ENCODE measurements around the gene MICAL3. TPM values are rescaled to one million over a fixed set of nuclear protein-coding genes. Genes with fewer than 3 reads are reported as not detected.

Gene MICAL3
- polyA plus RNA-seq, 2 of the 4 experiments (the other 2 are of a cell fraction) = 20.5 to 30.1 TPM

GRCh38 chr22:17907748-17908051 lies 116.7 kb downstream of the MICAL3 start:
- DNase-seq (ENCODE audit: low read depth in 1 of 2, low spot score in 1 of 2) (no peak), ATAC-seq (no peak), FAIRE-seq (no peak)
- ChIA-PET CTCF (interaction anchor here (1.7 kb wide), 1 partner anchor 78 kb away, joined by 4 read pairs; no protein-coding TSS in a partner anchor), POLR2A (no interaction called here)
- H3K4me1 ChIP-seq = peaks cover 34% of the 10 kb centered on the region
- H3K4me2 ChIP-seq = no peak overlapping the region
- WGBS (ENCODE audit: missing lambda C conversion rate) = 88% methylated on average over 9 of the region's 9 CpGs
- H3K9me3 ChIP-seq = no peaks in the 10 kb centered on the region
- H3K27ac ChIP-seq = no peak overlapping the region
- no peak overlapping the region for H3K4me3 ChIP-seq
- TF ChIP-seq CEBPB (IDR thresholded peaks at IDR 0.05) = peak in 1 of 2 experiments; percentile 48; a peak in 1 of 4 replicates
- no peak for TF ChIP-seq FOSB (CRISPR knock-in tag; IDR thresholded peaks at IDR 0.05)
- TF ChIP-seq CHD2 (IDR thresholded peaks at IDR 0.05; ENCODE audit: low read length, partially characterized antibody) = no peak
- TF ChIP-seq, protein P1, sequence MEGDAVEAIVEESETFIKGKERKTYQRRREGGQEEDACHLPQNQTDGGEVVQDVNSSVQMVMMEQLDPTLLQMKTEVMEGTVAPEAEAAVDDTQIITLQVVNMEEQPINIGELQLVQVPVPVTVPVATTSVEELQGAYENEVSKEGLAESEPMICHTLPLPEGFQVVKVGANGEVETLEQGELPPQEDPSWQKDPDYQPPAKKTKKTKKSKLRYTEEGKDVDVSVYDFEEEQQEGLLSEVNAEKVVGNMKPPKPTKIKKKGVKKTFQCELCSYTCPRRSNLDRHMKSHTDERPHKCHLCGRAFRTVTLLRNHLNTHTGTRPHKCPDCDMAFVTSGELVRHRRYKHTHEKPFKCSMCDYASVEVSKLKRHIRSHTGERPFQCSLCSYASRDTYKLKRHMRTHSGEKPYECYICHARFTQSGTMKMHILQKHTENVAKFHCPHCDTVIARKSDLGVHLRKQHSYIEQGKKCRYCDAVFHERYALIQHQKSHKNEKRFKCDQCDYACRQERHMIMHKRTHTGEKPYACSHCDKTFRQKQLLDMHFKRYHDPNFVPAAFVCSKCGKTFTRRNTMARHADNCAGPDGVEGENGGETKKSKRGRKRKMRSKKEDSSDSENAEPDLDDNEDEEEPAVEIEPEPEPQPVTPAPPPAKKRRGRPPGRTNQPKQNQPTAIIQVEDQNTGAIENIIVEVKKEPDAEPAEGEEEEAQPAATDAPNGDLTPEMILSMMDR (IDR thresholded peaks at IDR 0.05) = no peak
- TF ChIP-seq POLR2A (IDR thresholded peaks at IDR 0.05; ENCODE audit: low read length) = no peak

- ATAC-seq = no peak
- no peaks in the 10 kb centered on the region for H3K9me3 ChIP-seq
- WGBS (ENCODE audit: missing lambda C conversion rate) = 89% methylated on average over 15 of the region's 16 CpGs
- ChIA-PET CTCF (interaction anchor here (1.4 to 1.7 kb wide), 2 partner anchors 9 to 77 kb away, joined by 4 read pairs; no protein-coding TSS in a partner anchor), POLR2A (no interaction called here)
- peaks cover 34% of the 10 kb centered on the region for H3K4me1 ChIP-seq
- no peak overlapping the region for H3K27ac ChIP-seq
- no peak for DNase-seq (ENCODE audit: low read depth in 1 of 2, low spot score in 1 of 2)
- H3K4me2 ChIP-seq = no peak overlapping the region
- TF ChIP-seq FOXS1 (CRISPR knock-in tag; IDR thresholded peaks at IDR 0.05) (no peak), RNF2 (IDR thresholded peaks at IDR 0.05; ENCODE audit: borderline replicate concordance, low read depth) (no peak), TFCP2L1 (CRISPR knock-in tag; IDR thresholded peaks at IDR 0.05) (no peak), PHF8 (IDR thresholded peaks at IDR 0.05; ENCODE audit: borderline replicate concordance, low read depth) (no peak), HES2 (IDR thresholded peaks at IDR 0.05) (no peak), NR3C1 (IDR thresholded peaks at IDR 0.05) (no peak), HDAC2 (IDR thresholded peaks at IDR 0.05) (no peak), HEYL (CRISPR knock-in tag; IDR thresholded peaks at IDR 0.05) (no peak), ZNF302 (CRISPR knock-in tag; IDR thresholded peaks at IDR 0.05) (no peak), CHD2 (IDR thresholded peaks at IDR 0.05; ENCODE audit: low read length, partially characterized antibody) (no peak), POLR2A (IDR thresholded peaks at IDR 0.05; ENCODE audit: low read length) (no peak), ELK1 (IDR thresholded peaks at IDR 0.05; ENCODE audit: low read depth, low read length) (no peak), KDM1A (IDR thresholded peaks at IDR 0.05; ENCODE audit: low read depth) (no peak), NPAS2 (CRISPR knock-in tag; IDR thresholded peaks at IDR 0.05; ENCODE audit: borderline replicate concordance) (no peak), CBX2 (IDR thresholded peaks at IDR 0.05; ENCODE audit: borderline replicate concordance, low read depth) (no peak), RFX5 (IDR thresholded peaks at IDR 0.05) (no peak), KDM5A (IDR thresholded peaks at IDR 0.05) (no peak)
- TF ChIP-seq, protein P2, sequence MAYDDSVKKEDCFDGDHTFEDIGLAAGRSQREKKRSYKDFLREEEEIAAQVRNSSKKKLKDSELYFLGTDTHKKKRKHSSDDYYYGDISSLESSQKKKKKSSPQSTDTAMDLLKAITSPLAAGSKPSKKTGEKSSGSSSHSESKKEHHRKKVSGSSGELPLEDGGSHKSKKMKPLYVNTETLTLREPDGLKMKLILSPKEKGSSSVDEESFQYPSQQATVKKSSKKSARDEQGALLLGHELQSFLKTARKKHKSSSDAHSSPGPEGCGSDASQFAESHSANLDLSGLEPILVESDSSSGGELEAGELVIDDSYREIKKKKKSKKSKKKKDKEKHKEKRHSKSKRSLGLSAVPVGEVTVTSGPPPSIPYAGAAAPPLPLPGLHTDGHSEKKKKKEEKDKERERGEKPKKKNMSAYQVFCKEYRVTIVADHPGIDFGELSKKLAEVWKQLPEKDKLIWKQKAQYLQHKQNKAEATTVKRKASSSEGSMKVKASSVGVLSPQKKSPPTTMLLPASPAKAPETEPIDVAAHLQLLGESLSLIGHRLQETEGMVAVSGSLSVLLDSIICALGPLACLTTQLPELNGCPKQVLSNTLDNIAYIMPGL (CRISPR knock-in tag; IDR thresholded peaks at IDR 0.05; ENCODE audit: borderline replicate concordance) = no peak
- no peak for FAIRE-seq
- H3K4me3 ChIP-seq = no peak overlapping the region
Measured at GRCh38 chr22:17906978-17907747, 117.2 kb downstream of the MICAL3 start.
